Endothelial cell of umbilical vein (primary cell): ENCODE measurements around the gene COPB1. TPM values are rescaled to one million over a fixed set of nuclear protein-coding genes. Genes with fewer than 3 reads are reported as not detected.

Experiments
- BruUV-seq: library from RNA; stranded (reverse); fragments of 400-500 nt; replicated peaks from 2 replicates; lab custom pipeline; 2021; lab: Mats Ljungman, UMichigan
- CTCF ChIA-PET: fragments of 300-600, 350-600 bp; sonication (Branson Sonifier 250); formaldehyde crosslinking; loops from one replicate; lab custom pipeline; 2021; ENCODE audit warnings: antibody characterized with exemption, inconsistent platforms; lab: Charles Lee
- POLR2A ChIA-PET: fragments of 300-600, 350-600 bp; sonication (Branson Sonifier 250); formaldehyde crosslinking; loops from one replicate; lab custom pipeline; 2021; ENCODE audit warnings: antibody characterized with exemption, inconsistent platforms; lab: Charles Lee
- DNase-seq: peaks from one replicate; pipeline ENCODE4 v3.0.0-alpha.2; 2011; ENCODE audit warnings: low read depth, low spot score
- FAIRE-seq: peaks from 2 replicates; lab custom pipeline; 2011; peaks lifted over from hg19 to GRCh38; lab: Jason Lieb, UNC
- H2AFZ ChIP-seq: 2 replicates; pipeline ENCODE4 v1.6.0; 2012; ENCODE audit warnings: low read depth, low read length, control low read depth, inconsistent platforms
- H3K27ac ChIP-seq: 2 replicates; pipeline ENCODE4 v1.5.1; 2011; ENCODE audit warnings: low read depth, mild to moderate bottlenecking, control low read depth, low read length, moderate library complexity; ENCODE audit not compliant: insufficient read depth
- H3K27me3 ChIP-seq, 2 experiments: 2 replicates each; pipeline versions ENCODE4 v1.6.0 to v1.6.1; 2011; ENCODE audit warnings: low read length in 2 of 2, mixed read lengths in 1 of 2; ENCODE audit not compliant: control insufficient read depth in 2 of 2, insufficient read depth in 2 of 2
- H3K36me3 ChIP-seq, 2 experiments: 2 replicates in 1 of 2; 3 replicates in 1 of 2; pipeline ENCODE4 v1.5.1; 2011; ENCODE audit warnings: low read length in 2 of 2, mild to moderate bottlenecking in 1 of 2, moderate library complexity in 1 of 2; ENCODE audit not compliant: control insufficient read depth in 2 of 2, insufficient read depth in 2 of 2; ENCODE audit errors: extremely low read depth in 1 of 2
- H3K4me1 ChIP-seq: 3 replicates; pipeline ENCODE4 v1.5.1; 2011; ENCODE audit warnings: mild to moderate bottlenecking, low read length; ENCODE audit not compliant: control insufficient read depth, insufficient read depth; ENCODE audit errors: extremely low read depth
- H3K4me2 ChIP-seq: 2 replicates; pipeline ENCODE4 v1.6.1; 2011; ENCODE audit warnings: low read length, control low read depth, mixed read lengths; ENCODE audit not compliant: insufficient read depth
- H3K4me3 ChIP-seq, 3 experiments: fragments of 200-600 bp in 1 of 3; sonication (generic), shearing (Covaris generic) in 1 of 3; replicated peaks in 1 of 3; 2 replicates each; pipeline ENCODE4 v1.5.1; 2011 to 2016; ENCODE audit warnings: control low read depth in 3 of 3, low read length in 3 of 3, mild to moderate bottlenecking in 2 of 3, inconsistent platforms in 1 of 3, low read depth in 1 of 3, moderate library complexity in 1 of 3; ENCODE audit not compliant: insufficient read depth in 1 of 3
- H3K79me2 ChIP-seq: 2 replicates; pipeline ENCODE4 v1.6.0; 2012; ENCODE audit warnings: low read length, inconsistent platforms; ENCODE audit not compliant: control insufficient read depth, insufficient read depth
- H3K9ac ChIP-seq: replicated peaks from 2 replicates; pipeline ENCODE3; 2011; ENCODE audit warnings: low read length, control low read depth; ENCODE audit not compliant: insufficient read depth; ENCODE audit errors: extremely low read depth
- H3K9me1 ChIP-seq: replicated peaks from 3 replicates; pipeline ENCODE4 v1.6.0; 2011; ENCODE audit warnings: mild to moderate bottlenecking, low read length; ENCODE audit not compliant: control insufficient read depth, insufficient read depth; ENCODE audit errors: extremely low read depth
- H3K9me3 ChIP-seq: replicated peaks from 2 replicates; pipeline ENCODE4 v1.5.1; 2012; ENCODE audit warnings: low read length, inconsistent platforms; ENCODE audit not compliant: control insufficient read depth, insufficient read depth
- H4K20me1 ChIP-seq: replicated peaks from 2 replicates; pipeline ENCODE3; 2011; ENCODE audit warnings: mild to moderate bottlenecking, low read length; ENCODE audit not compliant: control insufficient read depth, insufficient read depth; ENCODE audit errors: extremely low read depth
- EZH2 ChIP-seq: IDR thresholded peaks from 2 replicates; pipeline ENCODE4 v1.6.1; 2012; ENCODE audit warnings: borderline replicate concordance, low read depth, mild to moderate bottlenecking, moderate library complexity, low read length, inconsistent platforms; ENCODE audit not compliant: severe bottlenecking
- FOS ChIP-seq: IDR thresholded peaks from 2 replicates; pipeline ENCODE4 v1.6.1; 2011; ENCODE audit warnings: mild to moderate bottlenecking, low read length, moderate library complexity, borderline replicate concordance; ENCODE audit not compliant: insufficient read depth
- GATA2 ChIP-seq: IDR thresholded peaks from 2 replicates; pipeline ENCODE4 v1.7.0; 2011; ENCODE audit warnings: low read depth, mild to moderate bottlenecking, moderate library complexity, mixed read lengths, low read length; ENCODE audit not compliant: insufficient read length, insufficient read depth
- JUN ChIP-seq: IDR thresholded peaks from 2 replicates; pipeline ENCODE4 v1.6.1; 2011; ENCODE audit warnings: borderline replicate concordance, low read depth; ENCODE audit not compliant: insufficient read length, insufficient read depth
- MYC ChIP-seq: IDR thresholded peaks from one replicate; pipeline ENCODE4 v1.6.1; 2011; ENCODE audit warnings: mild to moderate bottlenecking, low read depth, low read length
- POLR2A ChIP-seq: IDR thresholded peaks from 2 replicates; pipeline ENCODE4 v1.6.1; 2012; ENCODE audit warnings: low read depth, mild to moderate bottlenecking, control low read depth, low read length
- POLR2AphosphoS5 ChIP-seq: IDR thresholded peaks from 2 replicates; pipeline ENCODE4 v1.6.1; 2012; ENCODE audit warnings: low read depth, mild to moderate bottlenecking, control low read depth, low read length, moderate library complexity; ENCODE audit not compliant: insufficient read depth
- dilution Hi-C: fragments of 300-500 bp; cut with MboI; formaldehyde crosslinking; loops from one replicate; pipeline ENCODE4 v1.15.0; 2019; ENCODE audit warnings: low sequenced_read_pairs; ENCODE audit not compliant: extremely low pct_ligation_motif_present
- intact Hi-C: fragments of 100-400 bp; cut with micrococcal nuclease; formaldehyde crosslinking; loops from one replicate; pipeline ENCODE4 v1.10.0; 2022
- polyA plus RNA-seq, 4 experiments: library from polyadenylated mRNA; depleted of rRNA in 3 of 4; stranded (reverse) in 3 of 4; unstranded in 1 of 4; fragments of >200 nt; gene quantifications; 2 replicates each; pipeline versions ENCODE4 v1.2.1 to v1.2.3, GENCODE V29; 2011 to 2012; ENCODE audit warnings: missing spikeins in 1 of 4
- total RNA-seq: library from RNA; stranded (reverse); gene quantifications from 2 replicates; pipeline ENCODE4 v1.2.3, GENCODE V29; 2021
- TF ChIP-seq, protein P1 (sequence below): IDR thresholded peaks from 2 replicates; pipeline ENCODE4 v1.6.1; 2011; ENCODE audit not compliant: insufficient read depth, insufficient read length
- TF ChIP-seq, protein P2 (sequence below), 2 donors: IDR thresholded peaks; 1 replicate in 1 of 2; 2 replicates in 1 of 2; pipeline ENCODE4 v1.5.1; 2011; ENCODE audit warnings: low read length in 2 of 2, mild to moderate bottlenecking in 2 of 2, moderate library complexity in 2 of 2, control low read depth in 1 of 2, inconsistent platforms in 1 of 2, low read depth in 1 of 2; ENCODE audit not compliant: insufficient read depth in 1 of 2; ENCODE audit errors: extremely low read depth in 1 of 2

The COPB1 gene
- total and polyA plus RNA-seq, 2 donors (not counting 3 experiments of a cell fraction or from before 2014, with no cell fraction given), result 61.1 to 145 TPM

DNA sequence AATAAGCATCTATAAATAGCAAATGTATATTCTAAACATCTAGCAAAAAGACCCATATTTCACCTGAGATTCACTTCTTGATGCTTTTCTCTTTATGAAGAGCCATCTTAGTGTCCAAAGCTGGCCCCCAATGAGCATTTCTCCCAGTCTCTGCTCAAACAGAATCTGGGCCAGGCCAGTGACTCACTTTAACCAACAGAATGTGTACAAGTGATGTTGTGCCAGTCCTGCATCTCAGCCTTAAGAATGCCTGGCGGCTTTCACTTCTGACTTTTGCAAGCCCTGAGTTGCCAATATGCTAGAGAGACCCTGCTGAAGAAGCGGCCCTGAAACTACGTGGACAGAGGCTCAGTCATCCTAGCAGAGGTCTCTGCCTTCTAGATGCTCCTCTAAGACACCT lies 6.9 kb upstream of the COPB1 start:
- CTCF ChIA-PET, result no interaction called here
- FAIRE-seq (no peak), DNase-seq (no peak)
- Histone ChIP-seq H3K4me2 (no peak overlapping the region), H3K27ac (no peak overlapping the region), H3K27me3 (no peaks in the 10 kb centered on the region), H3K9me1 (no peaks in the 10 kb centered on the region), H3K9me3 (no peaks in the 10 kb centered on the region), H3K9ac (no peak overlapping the region), H3K36me3 (peaks cover 16 to 43% of the 10 kb centered on the region in 2 experiments), H3K79me2 (peaks cover 1% of the 10 kb centered on the region), H2AFZ (no peak overlapping the region), H3K4me3 (no peak overlapping the region), H3K4me1 (no peaks in the 10 kb centered on the region), H4K20me1 (no peaks in the 10 kb centered on the region)
- no TSS peak for BruUV-seq
- POLR2A ChIA-PET, result no interaction called here
- dilution Hi-C loops, result no loop called here
- TF ChIP-seq POLR2AphosphoS5 (no peak), JUN (no peak), MYC (no peak), EZH2 (no peak), GATA2 (no peak), POLR2A (no peak), FOS (no peak)
- TF ChIP-seq, protein P1, sequence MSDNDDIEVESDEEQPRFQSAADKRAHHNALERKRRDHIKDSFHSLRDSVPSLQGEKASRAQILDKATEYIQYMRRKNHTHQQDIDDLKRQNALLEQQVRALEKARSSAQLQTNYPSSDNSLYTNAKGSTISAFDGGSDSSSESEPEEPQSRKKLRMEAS, result no peak
- TF ChIP-seq, protein P2, sequence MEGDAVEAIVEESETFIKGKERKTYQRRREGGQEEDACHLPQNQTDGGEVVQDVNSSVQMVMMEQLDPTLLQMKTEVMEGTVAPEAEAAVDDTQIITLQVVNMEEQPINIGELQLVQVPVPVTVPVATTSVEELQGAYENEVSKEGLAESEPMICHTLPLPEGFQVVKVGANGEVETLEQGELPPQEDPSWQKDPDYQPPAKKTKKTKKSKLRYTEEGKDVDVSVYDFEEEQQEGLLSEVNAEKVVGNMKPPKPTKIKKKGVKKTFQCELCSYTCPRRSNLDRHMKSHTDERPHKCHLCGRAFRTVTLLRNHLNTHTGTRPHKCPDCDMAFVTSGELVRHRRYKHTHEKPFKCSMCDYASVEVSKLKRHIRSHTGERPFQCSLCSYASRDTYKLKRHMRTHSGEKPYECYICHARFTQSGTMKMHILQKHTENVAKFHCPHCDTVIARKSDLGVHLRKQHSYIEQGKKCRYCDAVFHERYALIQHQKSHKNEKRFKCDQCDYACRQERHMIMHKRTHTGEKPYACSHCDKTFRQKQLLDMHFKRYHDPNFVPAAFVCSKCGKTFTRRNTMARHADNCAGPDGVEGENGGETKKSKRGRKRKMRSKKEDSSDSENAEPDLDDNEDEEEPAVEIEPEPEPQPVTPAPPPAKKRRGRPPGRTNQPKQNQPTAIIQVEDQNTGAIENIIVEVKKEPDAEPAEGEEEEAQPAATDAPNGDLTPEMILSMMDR (IDR thresholded peaks at IDR 0.05; ENCODE audit: extremely low read depth in 1 of 2, insufficient read depth in 1 of 2, low read depth in 1 of 2, low read length in 2 of 2), result no peak
- intact Hi-C loops, result no loop called here
